GM19455 (cell line): ENCODE measurements around the gene ARID4B.
"Not testable (repeated sequence)": the region's sequence is repeated elsewhere in the genome, so short reads cannot be mapped to it uniquely, and the experiment has no call there.

Source experiments
- ATAC-seq: cut with Tn5 transposase; IDR thresholded peaks from one replicate; pipeline ENCODE4 v1.9.1; 2021; ENCODE audit not compliant: unreplicated experiment

The ARID4B gene

DNA sequence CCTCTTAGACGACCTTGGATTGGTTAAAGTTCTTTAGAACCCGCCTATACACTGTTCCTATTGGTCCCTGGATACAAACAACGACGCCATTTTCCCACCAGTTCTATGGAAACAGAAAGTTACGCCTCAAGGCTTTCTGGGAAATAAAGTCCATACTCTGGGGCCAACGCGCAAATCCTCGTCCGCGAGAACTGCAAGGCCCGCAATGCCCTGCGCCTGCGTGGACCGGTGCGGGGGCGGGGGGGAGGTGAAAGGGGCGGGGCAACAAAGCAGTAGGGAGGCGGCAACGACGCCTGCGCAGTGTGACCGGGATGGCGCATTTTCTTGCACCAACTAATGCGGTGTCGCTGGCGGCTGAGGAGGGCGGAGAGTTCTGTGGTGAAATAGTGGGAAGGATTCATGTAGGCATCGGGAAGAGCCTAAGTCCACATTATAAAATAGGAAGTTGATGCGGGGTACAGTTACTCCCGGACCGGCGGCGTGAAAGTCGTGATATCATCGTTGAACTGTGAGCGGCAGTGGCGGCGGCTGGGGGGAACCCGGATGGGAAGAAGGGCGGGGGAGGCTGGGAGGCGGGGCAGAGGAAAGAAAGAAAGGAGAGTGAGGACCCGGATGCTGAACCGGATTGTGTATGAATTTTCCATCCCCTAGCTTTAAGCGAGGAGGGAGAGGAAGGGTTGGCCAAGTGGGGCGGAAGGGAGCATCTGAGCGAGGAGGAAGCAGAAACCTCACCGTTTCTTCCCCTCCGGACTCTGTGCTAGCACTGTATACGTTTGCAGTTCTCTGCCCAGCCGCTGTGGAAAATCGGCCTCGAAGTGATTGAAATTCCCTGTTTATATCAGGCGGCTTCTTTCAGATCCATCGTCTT, 526 bp upstream of the ARID4B start, which contains the start of gene GGPS1:
Gene GGPS1, plus strand, starts transcription at position 300 of the 868 bp plus-strand sequence. CDS start 6,695 bp downstream, outside the sequence.
- ATAC-seq: peak; percentile 62

DNA sequence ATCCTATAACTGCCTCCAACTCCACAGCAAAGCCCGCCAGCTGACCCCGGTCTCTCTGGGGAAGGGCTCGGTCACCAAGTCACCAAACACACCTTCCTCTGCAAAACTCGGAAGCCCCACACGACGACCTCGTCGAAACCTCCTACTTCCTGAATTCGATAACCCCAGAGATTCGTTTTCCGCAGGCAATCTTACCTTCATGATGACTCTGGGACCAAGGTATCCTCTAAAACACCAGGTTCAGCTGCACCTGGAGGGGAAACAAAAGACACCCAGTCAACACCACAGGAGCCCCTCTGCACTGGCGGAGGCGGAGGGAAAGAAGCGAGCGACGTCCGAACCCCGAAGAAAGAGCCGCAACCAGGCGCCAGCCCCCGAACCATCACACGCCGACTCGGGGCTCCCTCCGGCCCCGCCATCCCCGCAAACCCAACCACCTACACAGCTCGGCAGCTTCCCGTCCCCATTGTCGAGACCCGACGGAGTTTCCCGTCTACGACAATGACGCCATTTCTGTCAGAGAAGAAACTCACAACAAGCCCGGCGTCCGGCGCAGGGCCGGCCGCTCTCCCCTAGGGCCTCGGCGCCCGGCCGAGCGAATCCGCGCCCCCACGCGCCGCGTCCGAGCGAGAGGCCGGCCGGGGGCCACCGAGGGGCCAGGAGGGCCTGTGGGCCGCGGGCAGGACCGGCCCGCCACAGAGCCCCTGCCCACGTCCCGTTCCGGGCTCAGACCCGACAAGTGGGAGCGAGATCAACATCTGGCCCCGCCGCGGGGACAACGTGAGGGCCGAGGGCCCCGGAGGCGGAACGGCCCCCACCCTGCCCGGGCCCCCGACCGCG, 1.0 kb downstream of the ARID4B start:
- peak; percentile 21 for ATAC-seq

DNA sequence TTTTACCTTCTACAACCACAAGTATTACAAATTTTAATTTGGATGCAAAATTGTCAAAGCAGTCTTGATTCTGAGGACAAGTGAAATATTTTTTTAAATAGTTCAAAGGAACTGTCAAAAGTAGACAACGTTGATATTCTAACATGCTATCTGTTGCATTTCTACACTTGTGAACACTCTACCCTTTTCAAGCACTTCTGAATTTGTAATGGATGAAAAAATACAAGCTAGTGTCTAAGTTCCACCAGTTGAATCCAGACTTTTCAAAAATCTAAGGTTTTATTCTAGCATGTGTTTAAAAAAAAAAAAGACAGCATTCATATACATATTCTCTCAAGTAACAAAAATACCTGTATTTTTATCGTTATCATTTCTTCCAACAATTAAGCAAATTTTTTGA, 2.1 kb downstream of the ARID4B start:
- ATAC-seq: no peak

DNA sequence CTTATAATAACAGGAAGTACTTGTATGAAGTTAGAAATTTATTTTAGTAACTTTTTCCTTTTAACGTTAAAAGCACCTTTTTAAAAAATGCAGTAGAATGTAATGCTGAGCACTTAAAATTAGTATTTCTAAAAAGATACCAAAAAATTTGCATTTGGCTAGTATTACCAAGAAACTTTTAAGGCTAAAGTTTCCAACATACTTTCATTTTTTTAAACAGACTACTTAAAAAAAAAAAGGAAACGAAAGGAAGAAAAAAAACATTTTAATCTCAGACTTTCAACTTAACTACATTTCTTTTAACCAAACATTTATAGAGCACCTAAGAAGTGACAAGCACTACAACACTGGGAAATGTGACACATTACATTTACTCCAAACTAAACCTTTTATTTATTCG, 2.8 kb downstream of the ARID4B start:
- no peak for ATAC-seq

DNA sequence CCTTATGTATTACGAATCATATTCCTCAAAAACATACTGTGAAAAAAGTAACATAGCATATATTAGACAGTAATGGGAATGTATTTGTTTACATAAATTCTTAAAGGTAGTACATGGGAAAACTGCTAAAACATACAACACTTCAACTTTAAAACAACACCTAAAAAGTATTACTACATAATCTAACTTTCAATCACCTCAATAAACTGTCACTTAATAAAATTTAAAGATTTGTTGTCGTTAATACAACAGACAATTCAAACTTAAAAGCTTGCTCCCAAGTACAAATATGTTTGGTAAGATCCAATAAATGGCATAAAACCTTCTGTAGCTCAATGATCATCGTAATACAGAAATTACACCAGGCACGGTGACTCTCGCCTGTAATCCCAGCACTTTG, 3.7 kb downstream of the ARID4B start:
- ATAC-seq: no peak

DNA sequence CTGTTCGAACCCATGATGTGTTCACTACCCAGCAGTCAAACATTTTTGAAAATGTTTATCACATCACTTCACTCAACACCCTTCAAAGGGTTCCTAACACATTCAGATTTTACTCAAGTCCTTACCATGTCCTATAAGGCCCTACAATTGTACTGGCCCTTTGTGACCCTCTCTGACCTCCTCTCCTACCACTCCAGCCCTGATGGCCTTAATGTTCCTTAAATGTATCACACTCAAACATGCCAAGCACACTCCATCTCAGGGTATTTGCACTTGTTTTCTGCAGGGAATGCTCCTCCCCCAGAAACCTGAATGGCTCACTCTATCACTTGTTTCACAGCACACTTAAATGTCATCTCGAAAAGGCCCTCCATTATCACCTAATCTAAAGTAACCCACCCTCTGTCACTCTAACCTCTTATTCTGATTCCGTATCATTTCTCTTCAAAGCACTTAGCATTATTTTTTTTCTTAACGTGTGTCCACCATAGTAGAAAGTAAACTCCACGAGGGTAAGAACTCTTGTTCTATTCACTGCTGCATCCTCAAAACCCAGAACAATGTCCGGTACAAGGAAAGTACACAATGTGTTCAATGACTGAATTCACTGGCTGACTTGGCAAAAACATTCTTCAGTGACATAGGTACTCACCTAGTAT, 7.3 kb downstream of the ARID4B start:
- ATAC-seq: no peak

DNA sequence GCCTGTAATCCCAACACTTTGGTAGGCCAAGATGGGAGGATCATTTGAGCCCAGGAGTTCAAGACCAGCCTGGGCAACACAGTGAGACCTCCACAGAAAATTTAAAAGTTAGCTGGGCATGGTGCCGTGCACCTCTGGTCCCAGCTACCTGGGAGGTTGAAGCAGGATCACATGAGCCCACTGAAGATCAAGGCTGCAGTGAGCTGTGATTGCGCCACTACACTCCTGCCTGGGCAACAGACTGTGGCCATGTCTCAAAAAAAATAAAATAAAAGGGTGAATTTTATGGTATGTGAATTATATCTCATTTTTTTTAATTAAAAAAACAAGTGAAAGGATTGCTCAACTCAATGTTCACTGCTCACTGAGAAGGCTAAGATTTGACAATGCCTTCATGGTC, 8.7 kb downstream of the ARID4B start:
- ATAC-seq: no peak

DNA sequence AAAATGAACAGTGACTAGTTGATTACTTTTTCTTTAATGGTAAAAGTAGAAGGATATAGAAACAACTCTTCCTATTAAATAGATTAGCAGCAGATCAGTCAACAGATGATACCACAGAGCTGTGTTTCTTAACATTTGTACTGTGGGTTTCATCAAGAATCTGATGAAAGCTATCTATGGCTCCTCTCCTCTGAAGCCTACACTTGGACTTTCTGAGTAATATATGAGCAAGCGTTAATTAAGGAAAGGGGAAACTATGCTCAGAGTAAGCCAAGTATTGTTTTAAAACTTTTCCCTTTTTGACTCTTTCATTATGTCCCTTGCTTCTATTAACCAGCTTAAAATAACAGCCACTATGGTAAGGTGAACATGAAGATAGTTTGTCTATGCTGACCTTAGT, 10.8 kb downstream of the ARID4B start:
- ATAC-seq: no peak

DNA sequence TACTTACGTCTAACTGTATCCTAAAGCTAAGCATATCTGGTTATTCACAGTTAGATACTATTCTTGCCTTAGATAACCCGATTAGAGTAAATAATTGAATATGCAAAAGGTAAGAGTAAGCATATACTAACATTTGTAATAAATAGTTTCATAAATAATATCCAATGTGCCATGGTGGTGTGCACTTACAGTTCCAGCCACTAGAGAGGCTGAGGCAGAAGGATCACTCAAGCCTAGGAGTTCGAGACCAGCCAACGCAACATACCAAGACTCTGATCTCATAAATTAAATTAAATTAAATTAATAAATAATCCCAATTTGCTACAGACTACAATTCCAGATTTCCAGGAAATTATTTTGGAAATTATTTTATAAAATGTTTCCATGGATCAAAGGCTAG, 12.2 kb downstream of the ARID4B start:
- ATAC-seq: no peak

DNA sequence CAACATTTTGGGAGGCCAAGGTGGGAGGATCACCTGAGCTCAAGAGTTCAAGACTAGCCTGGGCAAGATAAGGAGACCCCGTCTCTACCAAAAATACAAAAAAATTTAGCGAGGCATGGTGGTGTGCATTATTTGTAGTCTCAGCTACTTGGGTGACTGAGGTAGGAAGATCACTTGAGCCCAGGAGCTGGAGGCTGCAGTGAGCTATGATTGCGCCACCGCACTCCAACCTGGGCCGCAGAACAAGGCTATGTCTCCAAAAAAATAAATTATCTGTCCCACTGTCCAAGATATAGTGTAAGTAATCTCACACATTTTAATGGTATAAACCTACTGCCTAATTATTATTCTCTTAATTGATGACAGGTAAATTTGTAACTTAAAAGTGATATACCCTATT, 12.8 kb downstream of the ARID4B start:
- no peak for ATAC-seq

DNA sequence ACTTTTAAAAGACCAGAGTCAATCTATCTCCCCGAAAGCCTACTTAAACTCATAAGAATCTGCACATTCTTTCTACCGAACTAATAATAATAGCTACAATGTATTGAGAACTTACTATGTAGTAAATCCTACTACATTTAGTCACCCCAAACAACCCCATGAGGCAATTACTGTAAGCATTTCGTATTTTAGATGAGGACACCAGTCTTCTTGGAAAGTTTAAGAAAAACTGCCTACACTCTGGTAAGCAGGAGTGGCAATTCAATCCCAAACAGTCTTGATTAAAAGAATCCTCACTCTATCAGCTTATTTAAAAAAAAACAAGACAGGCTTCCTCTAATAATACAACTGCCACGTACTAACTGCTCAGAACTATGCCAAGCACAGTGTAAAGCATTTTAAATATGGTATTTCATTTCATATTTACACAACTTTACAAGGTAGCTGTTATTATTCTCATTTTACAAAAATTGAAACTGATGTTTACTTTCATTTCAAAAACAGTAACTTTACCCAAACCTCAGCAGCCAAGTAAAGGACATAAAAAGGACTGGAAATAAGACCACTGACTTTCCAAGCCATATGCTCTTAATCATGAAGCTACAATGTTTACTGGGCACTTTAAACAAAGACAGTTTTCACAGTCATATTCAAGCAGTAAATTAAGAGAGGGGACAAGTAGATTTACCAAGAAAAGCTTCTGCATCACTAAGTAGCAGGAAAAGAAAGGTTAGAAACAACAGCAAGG, 13.9 kb downstream of the ARID4B start:
- ATAC-seq: no peak

DNA sequence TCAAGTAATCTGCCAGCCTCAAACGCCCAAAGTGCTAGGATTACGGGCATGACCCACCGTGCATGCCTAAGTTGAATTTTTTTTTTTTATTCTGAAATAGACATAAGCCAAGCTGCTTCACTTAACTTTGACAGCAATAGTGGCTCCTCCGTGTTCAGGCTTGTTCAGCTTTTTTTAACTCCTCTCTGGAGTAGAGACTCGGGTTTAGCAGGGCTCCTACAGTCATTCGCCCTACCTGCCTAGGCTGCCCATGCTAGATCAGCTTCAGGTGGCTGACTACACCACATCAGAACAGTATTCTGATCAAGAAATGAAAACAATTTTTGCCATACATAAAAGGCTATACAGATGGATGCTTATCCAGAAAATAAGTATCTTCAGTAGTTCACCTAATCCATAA, 14.7 kb downstream of the ARID4B start:
- no peak for ATAC-seq

DNA sequence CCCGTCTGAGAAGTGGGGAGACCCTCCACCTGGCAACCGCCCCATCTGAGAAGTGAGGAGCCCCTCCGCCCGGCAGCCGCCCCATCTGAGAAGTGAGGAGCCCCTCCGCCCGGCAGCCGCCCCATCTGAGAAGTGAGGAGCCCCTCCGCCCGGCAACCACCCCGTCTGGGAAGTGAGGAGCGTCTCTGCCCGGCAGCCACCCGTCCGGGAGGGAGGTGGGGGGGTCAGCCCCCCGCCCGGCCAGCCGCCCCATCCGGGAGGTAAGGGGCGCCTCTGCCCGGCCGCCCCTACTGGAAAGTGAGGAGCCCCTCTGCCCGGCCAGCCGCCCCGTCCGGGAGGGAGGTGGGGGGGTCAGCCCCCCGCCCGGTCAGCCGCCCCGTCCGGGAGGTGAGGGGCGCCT, 18.8 kb downstream of the ARID4B start:
- not testable (repeated sequence) for ATAC-seq

DNA sequence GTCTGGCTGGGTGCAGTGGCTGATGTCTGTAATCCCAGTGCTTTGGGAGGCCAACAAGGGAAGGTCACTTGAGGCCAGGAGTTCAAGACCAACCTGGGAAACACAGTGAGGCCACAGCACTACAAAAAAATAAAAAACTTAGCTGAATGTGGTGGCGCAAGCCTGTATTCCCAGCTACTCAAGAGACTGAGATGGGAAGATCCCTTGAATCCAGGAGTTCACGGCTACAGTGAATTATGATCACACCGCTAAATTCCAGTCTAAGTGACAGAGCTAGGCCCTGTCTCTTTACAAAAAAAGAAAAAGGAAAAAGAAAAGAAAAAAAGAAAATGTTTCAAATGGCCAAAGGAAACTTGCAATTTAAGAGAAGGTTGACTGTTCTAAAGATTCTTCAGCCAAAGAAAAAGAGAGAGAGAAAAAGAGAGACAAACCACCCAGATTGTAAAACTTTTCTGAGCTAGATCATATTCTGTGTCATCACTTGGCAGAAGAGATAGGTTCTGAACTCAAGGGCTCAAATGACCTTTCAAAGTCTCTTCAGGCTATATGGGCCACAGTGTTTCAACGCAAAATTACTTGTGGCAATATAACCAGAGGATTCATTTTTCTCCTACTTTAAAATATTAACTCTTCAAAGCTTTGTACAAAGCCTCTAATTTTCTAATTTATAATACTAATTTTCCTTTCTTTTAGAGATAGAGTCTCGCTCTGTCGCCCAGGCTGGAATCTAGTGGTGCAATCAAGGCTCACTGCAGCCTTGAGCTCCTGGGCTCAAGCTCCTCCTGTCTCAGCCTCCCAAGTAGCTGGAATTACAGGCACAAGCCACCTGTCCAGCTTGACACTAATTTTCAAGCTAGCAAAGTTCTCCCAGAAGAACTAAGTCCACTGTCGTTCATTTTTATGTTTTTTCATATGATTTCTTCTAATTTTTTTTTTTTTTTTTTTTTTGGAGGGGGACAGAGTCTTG, 20.5 kb downstream of the ARID4B start:
- ATAC-seq: no peak

DNA sequence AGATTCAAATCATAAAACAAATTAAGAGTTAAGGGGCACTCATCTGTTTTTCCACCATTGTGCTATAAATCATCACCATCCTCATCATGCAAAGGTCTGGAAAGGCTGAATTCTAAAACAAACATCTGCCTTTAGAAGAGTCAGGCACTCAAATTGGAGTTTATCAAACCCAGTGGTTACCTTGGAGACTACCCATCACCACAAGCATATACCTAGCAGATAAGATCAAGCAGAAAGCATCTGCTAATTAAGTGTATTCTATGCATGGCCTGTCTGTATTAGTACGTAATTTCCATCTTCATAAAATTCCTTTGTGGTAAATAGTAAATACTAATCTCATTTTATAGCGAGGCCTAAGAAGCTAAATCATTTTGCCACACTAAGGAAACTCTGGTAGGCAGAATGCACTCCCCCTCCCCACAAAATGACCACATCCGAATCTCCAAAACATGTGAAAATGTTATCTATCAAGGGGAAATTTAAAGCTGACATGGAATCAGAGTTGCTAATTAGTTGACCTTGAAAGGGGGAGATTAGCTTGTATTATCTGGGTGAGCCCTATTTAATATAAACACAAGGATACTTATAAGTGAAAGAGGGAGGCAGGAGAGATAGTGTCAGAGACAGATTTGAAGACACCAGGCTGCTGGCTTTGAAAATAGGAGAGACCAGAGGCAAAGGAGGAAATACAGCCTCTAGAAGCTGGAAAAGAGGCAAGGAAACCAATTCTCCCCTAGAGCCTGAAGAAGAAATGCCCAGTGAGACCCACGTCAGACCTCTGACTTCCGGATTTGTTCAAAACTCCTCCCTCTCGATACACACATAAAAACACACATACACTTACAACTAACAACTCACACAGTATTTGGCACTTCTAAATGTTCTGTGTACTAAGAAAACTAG, 23.2 kb downstream of the ARID4B start:
- no peak for ATAC-seq

DNA sequence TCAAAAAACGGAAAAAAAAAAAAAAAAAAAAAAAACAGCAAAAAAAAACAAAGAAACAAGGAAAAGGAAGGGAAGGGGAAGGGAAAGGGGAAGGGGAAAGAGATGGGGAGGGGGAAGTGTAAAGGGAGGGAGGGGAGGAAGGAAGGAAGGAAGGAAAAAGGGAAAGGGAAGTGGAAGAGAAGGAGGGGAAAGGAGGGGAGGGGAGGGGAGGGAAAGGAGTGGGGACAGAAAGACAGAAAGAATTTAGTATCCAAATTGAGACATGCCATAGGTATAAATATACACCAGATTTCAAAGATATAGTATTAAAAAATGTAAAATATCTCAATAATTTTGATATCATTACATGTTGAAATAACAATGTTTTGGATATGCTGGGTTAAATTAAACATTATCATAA, 25.8 kb downstream of the ARID4B start:
- no peak for ATAC-seq

DNA sequence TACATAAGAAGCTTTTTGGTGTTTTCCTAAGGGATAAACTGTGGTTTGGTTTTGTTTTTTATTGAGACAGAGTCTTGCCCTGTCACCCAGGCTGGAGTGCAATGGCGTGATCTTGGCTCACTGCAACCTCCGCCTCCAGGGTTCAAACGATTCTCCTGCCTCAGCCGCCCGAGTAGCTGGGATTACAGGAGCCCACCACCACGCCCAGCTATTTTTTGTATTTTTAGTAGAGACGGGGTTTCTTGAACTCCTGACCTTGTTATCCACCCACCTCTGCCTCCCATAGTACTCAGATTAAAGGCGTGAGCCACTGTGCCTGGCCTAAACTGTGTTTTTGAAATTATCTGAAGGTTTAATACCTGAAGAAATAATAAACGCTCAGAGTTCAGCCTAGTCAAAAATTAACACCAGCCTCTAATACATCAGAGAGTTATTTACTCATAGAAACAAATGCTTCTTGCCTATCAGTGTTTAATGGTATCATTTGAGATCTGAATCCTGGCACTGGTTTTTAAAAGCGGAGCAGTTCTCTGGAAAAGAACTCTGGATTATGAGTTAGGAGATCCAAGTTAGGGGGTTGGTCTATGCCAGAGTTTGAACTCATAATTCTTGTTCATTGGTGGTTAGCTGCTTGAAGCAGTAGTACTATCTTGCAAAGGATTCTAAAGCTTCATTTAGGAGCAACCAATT, 28.7 kb downstream of the ARID4B start:
- no peak for ATAC-seq

DNA sequence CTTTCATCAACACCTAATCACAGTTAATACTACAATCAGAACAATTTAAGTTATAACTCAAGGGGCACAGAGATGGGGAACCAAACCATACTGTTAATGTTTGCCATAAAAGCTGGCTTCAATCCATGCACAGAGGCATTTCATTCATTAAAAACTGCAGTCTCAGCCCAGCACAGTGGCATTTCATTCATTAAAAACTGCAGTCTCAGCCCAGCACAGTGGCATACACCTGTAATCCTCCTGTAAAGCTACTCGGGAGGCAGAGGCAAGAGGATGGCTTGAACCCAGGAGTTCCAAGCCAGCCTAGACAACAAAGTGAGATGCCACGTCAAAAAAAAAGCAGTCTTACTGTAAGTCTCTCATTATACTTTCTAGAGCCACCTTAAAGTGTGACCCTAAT, 29.2 kb downstream of the ARID4B start:
- no peak for ATAC-seq
